OCI-LY7 (cell line): ENCODE data around the gene SERINC2.

ENCODE experiments used
- EZH2phosphoT487 ChIP-seq: fragments of 200-600 bp; sonication (generic); IDR thresholded peaks from 2 replicates; pipeline ENCODE4 v1.6.1; 2018; ENCODE audit warnings: low read depth, borderline replicate concordance, mild to moderate bottlenecking, mixed run types, antibody characterized with exemption, low read length, moderate library complexity, mixed read lengths
- TF ChIP-seq, protein P1 (sequence below): fragments of 200-600 bp; sonication (generic); conservative IDR thresholded peaks from 2 replicates; pipeline ENCODE4 v1.5.1; 2014; ENCODE audit warnings: mild to moderate bottlenecking, antibody characterized with exemption, low read length, moderate library complexity, mixed read lengths

- TF ChIP-seq, protein P1, sequence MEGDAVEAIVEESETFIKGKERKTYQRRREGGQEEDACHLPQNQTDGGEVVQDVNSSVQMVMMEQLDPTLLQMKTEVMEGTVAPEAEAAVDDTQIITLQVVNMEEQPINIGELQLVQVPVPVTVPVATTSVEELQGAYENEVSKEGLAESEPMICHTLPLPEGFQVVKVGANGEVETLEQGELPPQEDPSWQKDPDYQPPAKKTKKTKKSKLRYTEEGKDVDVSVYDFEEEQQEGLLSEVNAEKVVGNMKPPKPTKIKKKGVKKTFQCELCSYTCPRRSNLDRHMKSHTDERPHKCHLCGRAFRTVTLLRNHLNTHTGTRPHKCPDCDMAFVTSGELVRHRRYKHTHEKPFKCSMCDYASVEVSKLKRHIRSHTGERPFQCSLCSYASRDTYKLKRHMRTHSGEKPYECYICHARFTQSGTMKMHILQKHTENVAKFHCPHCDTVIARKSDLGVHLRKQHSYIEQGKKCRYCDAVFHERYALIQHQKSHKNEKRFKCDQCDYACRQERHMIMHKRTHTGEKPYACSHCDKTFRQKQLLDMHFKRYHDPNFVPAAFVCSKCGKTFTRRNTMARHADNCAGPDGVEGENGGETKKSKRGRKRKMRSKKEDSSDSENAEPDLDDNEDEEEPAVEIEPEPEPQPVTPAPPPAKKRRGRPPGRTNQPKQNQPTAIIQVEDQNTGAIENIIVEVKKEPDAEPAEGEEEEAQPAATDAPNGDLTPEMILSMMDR, result no peak
- TF ChIP-seq EZH2phosphoT487, result no peak
Observed at GRCh38 chr1:31400393-31400792, 12.6 kb upstream of the SERINC2 start.
